A172 (cell line): ENCODE measurements around the gene C7orf25. TPM values are rescaled to one million over a fixed set of nuclear protein-coding genes. Genes with fewer than 3 reads are reported as not detected.
A peak's percentile ranks its signal among the peaks of the same experiment; 100 is the strongest.

Experiments
- DNase-seq: peaks from one replicate; pipeline ENCODE4 v3.0.0-alpha.2; 2015; ENCODE audit warnings: low spot score
- total RNA-seq: library from RNA; depleted of rRNA; stranded (reverse); fragments of >200 nt; shearing (Covaris generic); gene quantifications from 2 replicates; pipeline ENCODE4 v1.2.3, GENCODE V29; 2014; rRNA removed

Gene C7orf25
- total RNA-seq, 1 experiment from 2014 or later = 46.5 TPM

GRCh38 chr7:42877862-42878261 lies 34.0 kb downstream of the C7orf25 start:
- no peak for DNase-seq

GRCh38 chr7:42876182-42877068 lies 35.4 kb downstream of the C7orf25 start:
- DNase-seq = peak; percentile 61

DNA sequence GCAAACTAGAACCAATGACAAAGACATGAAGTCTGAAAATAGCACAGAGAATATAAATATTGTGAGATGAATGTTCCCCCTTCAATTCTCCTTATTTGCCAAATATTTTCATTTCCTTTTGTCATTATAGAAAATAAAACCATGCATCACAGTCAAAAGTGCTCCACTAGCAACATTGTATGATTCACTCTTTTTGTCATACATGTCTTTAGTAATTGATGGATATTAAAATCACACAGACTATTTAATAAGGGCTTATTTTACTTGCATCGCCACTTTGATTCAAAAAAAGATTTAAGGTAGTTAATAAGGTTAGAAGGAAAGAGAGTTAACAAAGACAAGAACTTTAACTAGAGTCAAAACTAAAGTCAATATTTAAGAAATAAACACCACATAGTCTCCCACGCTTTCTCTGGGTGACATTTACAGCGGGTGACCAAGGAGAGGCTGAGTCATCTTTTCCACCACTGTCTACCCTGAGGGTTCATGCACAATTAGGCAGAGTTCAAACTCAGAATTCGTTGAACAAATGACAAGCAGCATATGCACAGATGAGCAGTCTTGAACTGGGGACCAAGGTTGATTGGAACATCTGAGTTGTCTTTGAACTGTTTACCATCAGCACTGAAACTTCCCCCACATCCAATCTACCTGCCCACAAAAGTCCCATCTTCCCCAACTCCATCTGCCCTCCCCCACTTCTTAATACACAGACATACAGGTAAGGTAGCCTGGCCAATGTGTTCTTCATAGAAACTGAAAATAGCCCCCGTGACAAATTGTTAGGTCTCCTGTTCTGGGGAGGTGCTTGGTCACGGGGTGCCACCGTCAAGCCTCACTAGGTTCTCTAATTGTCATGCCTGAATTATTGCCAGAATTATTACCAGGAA lies 42.5 kb downstream of the C7orf25 start:
- peak; percentile 46 for DNase-seq

- no peak for DNase-seq
These were observed 43.4 kb downstream of the C7orf25 start for GRCh38 chr7:42868480-42868879.

Other genes with a start within 250 kb of the C7orf25 start
- 430 and 440 TPM in 2 replicates for gene PSMA2, start 20.1 kb upstream of the C7orf25 start, total RNA-seq
- gene MRPL32, start 20.3 kb upstream of the C7orf25 start, total RNA-seq = 159 and 181 TPM in 2 replicates
- 26.5 and 36.2 TPM in 2 replicates for gene HECW1, start 200.6 kb upstream of the C7orf25 start, total RNA-seq